DOHH2 (cell line): ENCODE results near the gene NDC1.

Experiments
- CTCF ChIP-seq: fragments of 200-600 bp; sonication (generic); IDR thresholded peaks from one replicate; pipeline ENCODE4 v1.5.1; 2014; ENCODE audit warnings: antibody characterized with exemption, mild to moderate bottlenecking, low read depth, low read length; ENCODE audit not compliant: poor library complexity, severe bottlenecking
- EZH2phosphoT487 ChIP-seq: fragments of 200-600 bp; sonication (generic); IDR thresholded peaks from 2 replicates; pipeline ENCODE4 v1.6.1; 2017; ENCODE audit warnings: borderline replicate concordance, mild to moderate bottlenecking, antibody characterized with exemption, low read length, moderate library complexity, mixed read lengths

- TF ChIP-seq CTCF (no peak), EZH2phosphoT487 (no peak)
Observed at GRCh38 chr1:53716150-53716549, 121.9 kb downstream of the NDC1 start.
